ENCODE data around the gene GIT1. TPM values are rescaled to one million over a fixed set of nuclear protein-coding genes. Genes with fewer than 3 reads are reported as not detected.
A peak's percentile ranks its signal among the peaks of the same experiment; 100 is the strongest.

Gene GIT1
- polyA plus RNA-seq, 1 donor from 2014 or later, result 20.5 TPM

- peak overlapping the region; percentile 75 for H3K4me3 ChIP-seq (ENCODE audit: low read length)
- H4K20me1 ChIP-seq (ENCODE audit: insufficient read depth), result peaks cover 19% of the 10 kb centered on the region
- no peaks in the 10 kb centered on the region for H3K9me2 ChIP-seq (ENCODE audit: insufficient read depth, low read length)
- peaks cover 47% of the 10 kb centered on the region for H3K79me2 ChIP-seq (replicated peaks; ENCODE audit: insufficient read depth, low read length)
- H3K9me3 ChIP-seq (ENCODE audit: low read length), result no peaks in the 10 kb centered on the region
- peak overlapping the region; percentile 72 for H3K4me2 ChIP-seq (ENCODE audit: low read length)
- H3K27me3 ChIP-seq (ENCODE audit: insufficient read depth, low read depth, low read length), result no peaks in the 10 kb centered on the region
- peak overlapping the region; percentile 57 for H3K27ac ChIP-seq (ENCODE audit: low read length)
- peak; percentile 90 for TF ChIP-seq RAD21 (conservative IDR thresholded peaks at IDR 0.05)
- TF ChIP-seq REST (IDR thresholded peaks at IDR 0.05; ENCODE audit: borderline replicate concordance), result no peak
- peak; percentile 86 for TF ChIP-seq SMC3 (conservative IDR thresholded peaks at IDR 0.05; ENCODE audit: poor library complexity)
- TF ChIP-seq CTCF (IDR thresholded peaks at IDR 0.05; ENCODE audit: poor library complexity, severe bottlenecking), result peak; percentile 97
- TF ChIP-seq TAF1 (IDR thresholded peaks at IDR 0.05; ENCODE audit: low read depth), result no peak
- TF ChIP-seq MXI1 (conservative IDR thresholded peaks at IDR 0.05; ENCODE audit: poor library complexity, severe bottlenecking), result no peak
- peak; percentile 34 for TF ChIP-seq POLR2AphosphoS5 (IDR thresholded peaks at IDR 0.05)
- TF ChIP-seq EP300 (conservative IDR thresholded peaks at IDR 0.05; ENCODE audit: poor library complexity, severe bottlenecking), result no peak
- TF ChIP-seq EZH2 (IDR thresholded peaks at IDR 0.05; ENCODE audit: borderline replicate concordance, insufficient read depth, low read length, poor library complexity, severe bottlenecking), result no peak
- H3F3A ChIP-seq (ENCODE audit: insufficient read depth, low read length, poor library complexity, severe bottlenecking), result peaks cover 2% of the 10 kb centered on the region
- no peak overlapping the region for H2AFZ ChIP-seq (ENCODE audit: low read depth, low read length)
- H3K36me3 ChIP-seq (ENCODE audit: insufficient read depth, low read length), result no peaks in the 10 kb centered on the region
- H3K9ac ChIP-seq (ENCODE audit: low read length), result peak overlapping the region; percentile 78
Measured at GRCh38 chr17:29591737-29592608, 2.5 kb upstream of the GIT1 start.

- H3K4me2 ChIP-seq (ENCODE audit: low read length), result no peak overlapping the region
- no peaks in the 10 kb centered on the region for H3K27me3 ChIP-seq (ENCODE audit: insufficient read depth, low read depth, low read length)
- no peaks in the 10 kb centered on the region for H3K9me3 ChIP-seq (ENCODE audit: low read length)
- no peaks in the 10 kb centered on the region for H3K9me2 ChIP-seq (ENCODE audit: insufficient read depth, low read length)
- no peak for TF ChIP-seq EP300 (conservative IDR thresholded peaks at IDR 0.05; ENCODE audit: poor library complexity, severe bottlenecking)
- peak; percentile 50 for TF ChIP-seq MXI1 (conservative IDR thresholded peaks at IDR 0.05; ENCODE audit: poor library complexity, severe bottlenecking)
- H4K20me1 ChIP-seq (ENCODE audit: insufficient read depth), result peaks cover 15% of the 10 kb centered on the region
- peak overlapping the region; percentile 21 for H3K27ac ChIP-seq (ENCODE audit: low read length)
- no peaks in the 10 kb centered on the region for H3K36me3 ChIP-seq (ENCODE audit: insufficient read depth, low read length)
- H3K4me3 ChIP-seq (ENCODE audit: low read length), result peak overlapping the region; percentile 75
- H2AFZ ChIP-seq (ENCODE audit: low read depth, low read length), result no peak overlapping the region
- H3K79me2 ChIP-seq (replicated peaks; ENCODE audit: insufficient read depth, low read length), result peaks cover 48% of the 10 kb centered on the region
- H3F3A ChIP-seq (ENCODE audit: insufficient read depth, low read length, poor library complexity, severe bottlenecking), result peaks cover 2% of the 10 kb centered on the region
- H3K9ac ChIP-seq (ENCODE audit: low read length), result peak overlapping the region; percentile 50
Measured at GRCh38 chr17:29591146-29591736, 1.8 kb upstream of the GIT1 start.

Data from neural cell (in vitro differentiated cells).